GM10248 (cell line): Measurements from ENCODE around the gene PXT1.
"Not testable (repeated sequence)": the region's sequence is repeated elsewhere in the genome, so short reads cannot be mapped to it uniquely, and the experiment has no call there.

Experiments
- CTCF ChIA-PET: fragments of 300-600 bp; sonication (Branson Sonifier 250); formaldehyde crosslinking; extraction: SDS; loops from one replicate; lab custom pipeline; 2021; ENCODE audit warnings: antibody characterized with exemption; lab: Yijun Ruan, JAX
- POLR2A ChIA-PET: fragments of 350-650 bp; sonication (Branson Sonifier 250); formaldehyde crosslinking; extraction: SDS; loops from one replicate; lab custom pipeline; 2020; ENCODE audit warnings: antibody characterized with exemption; lab: Yijun Ruan, JAX
- DNase-seq: peaks from one replicate; pipeline ENCODE4 v3.0.0; 2012; ENCODE audit errors: extremely low spot score
- CTCF ChIP-seq: IDR thresholded peaks from 2 replicates; pipeline ENCODE4 v1.5.1; 2012; ENCODE audit warnings: mild to moderate bottlenecking, low read depth; ENCODE audit errors: extremely low read depth, missing control alignments, control extremely low read depth

PXT1 gene

GRCh38 chr6:36422714-36423100, 19.9 kb downstream of the PXT1 start:
- ChIA-PET CTCF (interaction anchor here (0.9 to 2.4 kb wide), 18 partner anchors 10 to 336 kb away, joined by 3 to 13 read pairs (median 5); partner anchors contain the start of gene KCTD20), POLR2A (interaction anchor here (1.2 to 1.4 kb wide), 2 partner anchors 173 to 188 kb away, joined by 5 read pairs; no protein-coding TSS in a partner anchor)
- DNase-seq, result no peak
- TF ChIP-seq CTCF, result no peak

- CTCF ChIA-PET, result interaction anchor here (0.7 kb wide), 1 partner anchor 9 kb away, joined by 3 read pairs; no protein-coding TSS in a partner anchor
- no peak for TF ChIP-seq CTCF
- DNase-seq, result no peak
- POLR2A ChIA-PET, result no interaction called here
Measured at GRCh38 chr6:36419310-36419709, 23.3 kb downstream of the PXT1 start.

- POLR2A ChIA-PET, result no interaction called here
- CTCF ChIA-PET, result interaction anchor here (0.7 to 1.0 kb wide), 2 partner anchors 22 to 101 kb away, joined by 3 read pairs; no protein-coding TSS in a partner anchor
- TF ChIP-seq CTCF, result no peak
- DNase-seq, result no peak
Measured at GRCh38 chr6:36418558-36418957, 24.1 kb downstream of the PXT1 start.

GRCh38 chr6:36414481-36414880, 28.2 kb downstream of the PXT1 start:
- ChIA-PET POLR2A (no interaction called here), CTCF (interaction anchor here (1.0 to 1.2 kb wide), 2 partner anchors 11 to 14 kb away, joined by 3 to 4 read pairs; no protein-coding TSS in a partner anchor)
- DNase-seq, result no peak
- no peak for TF ChIP-seq CTCF

GRCh38 chr6:36413489-36414480, 28.9 kb downstream of the PXT1 start:
- no peak for DNase-seq

GRCh38 chr6:36409718-36410117, 32.9 kb downstream of the PXT1 start:
- DNase-seq, CTCF ChIA-PET, POLR2A ChIA-PET: not testable (repeated sequence)

More at GRCh38 chr6:36413489-36414480, 28.9 kb downstream of the PXT1 start:
- CTCF ChIA-PET, result interaction anchor here (1.0 to 1.2 kb wide), 2 partner anchors 11 to 15 kb away, joined by 3 to 4 read pairs; no protein-coding TSS in a partner anchor
- POLR2A ChIA-PET, result no interaction called here
- TF ChIP-seq CTCF, result no peak

- no peak for TF ChIP-seq CTCF
- POLR2A ChIA-PET, result interaction anchor here (0.8 kb wide), 1 partner anchor 19 kb away, joined by 3 read pairs; no protein-coding TSS in a partner anchor
- CTCF ChIA-PET, result interaction anchor here (3.9 kb wide), 1 partner anchor 19 kb away, joined by 13 read pairs; no protein-coding TSS in a partner anchor
- no peak for DNase-seq
Measured at GRCh38 chr6:36404164-36404563, 38.5 kb downstream of the PXT1 start.
